ENCODE measurements around the gene IFFO2. TPM values are rescaled to one million over a fixed set of nuclear protein-coding genes. Genes with fewer than 3 reads are reported as not detected.
"Not testable (repeated sequence)": the region's sequence is repeated elsewhere in the genome, so short reads cannot be mapped to it uniquely, and the experiment has no call there.

Gene IFFO2
- total RNA-seq, 2 donors from 2014 or later: 13.6 to 20.4 TPM

- H3K9me3 ChIP-seq: no peaks in the 10 kb centered on the region
- H3K27ac ChIP-seq: peak overlapping the region in 1 of 2 donors; percentile 25
- no peak for TF ChIP-seq CTCF (IDR thresholded peaks at IDR 0.05)
- no peak for TF ChIP-seq POLR2A (IDR thresholded peaks at IDR 0.05)
- H3K4me1 ChIP-seq (replicated peaks): peaks cover 16% of the 10 kb centered on the region
- peak overlapping the region in 1 of 2 donors; percentile 71 for H3K4me3 ChIP-seq
- WGBS: 50% methylated on average over 10 of the region's 10 CpGs
- H3K27me3 ChIP-seq (replicated peaks; ENCODE audit: insufficient read depth): no peaks in the 10 kb centered on the region
- no peak for DNase-seq (ENCODE audit: low spot score)
- no peaks in the 10 kb centered on the region for H3K36me3 ChIP-seq
- intact Hi-C loops (cut with DNase I): loop anchor here (10.0 kb wide), 2 partner anchors 54 to 334 kb away; partner anchors contain the start of gene IFFO2
Measured at GRCh38 chr1:18900303-18900841, 56.1 kb downstream of the IFFO2 start.

GRCh38 chr1:18899363-18900049 is 57.0 kb downstream of the IFFO2 start:
- no peaks in the 10 kb centered on the region for H3K9me3 ChIP-seq
- H3K4me1 ChIP-seq (replicated peaks): peaks cover 15% of the 10 kb centered on the region
- H3K27ac ChIP-seq: peak overlapping the region; percentile 25 to 31
- intact Hi-C loops (cut with DNase I): loop anchor here (10.0 kb wide), 2 partner anchors 55 to 335 kb away; partner anchors contain the start of gene IFFO2
- no peak for DNase-seq (ENCODE audit: low spot score)
- no peaks in the 10 kb centered on the region for H3K36me3 ChIP-seq
- peak; percentile 26 for TF ChIP-seq POLR2AphosphoS5 (IDR thresholded peaks at IDR 0.05)
- no peak for TF ChIP-seq POLR2A (IDR thresholded peaks at IDR 0.05)
- no peak for TF ChIP-seq CTCF (IDR thresholded peaks at IDR 0.05)
- 47% methylated on average over 4 of the region's 4 CpGs for WGBS
- H3K4me3 ChIP-seq: no peak overlapping the region
- H3K27me3 ChIP-seq (replicated peaks; ENCODE audit: insufficient read depth): no peaks in the 10 kb centered on the region

DNA sequence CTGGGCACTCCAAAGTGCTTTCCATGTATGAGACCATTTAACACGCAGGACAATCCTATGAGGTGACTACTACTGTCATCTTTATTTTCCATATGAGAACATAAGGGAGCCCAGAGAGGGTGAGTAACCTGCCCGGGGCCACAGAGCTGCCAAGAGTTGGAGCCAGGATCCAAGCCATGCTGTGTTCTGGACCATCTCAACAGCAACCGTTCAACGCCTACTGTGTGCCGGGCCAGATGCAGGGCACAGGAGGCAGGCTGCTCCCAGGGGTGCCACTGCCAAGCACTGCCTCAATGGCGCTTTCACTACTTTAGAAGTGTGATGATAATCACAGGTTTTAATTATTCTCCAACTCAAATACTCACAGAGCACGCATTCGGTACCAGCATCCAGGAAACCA is 57.9 kb downstream of the IFFO2 start:
- Histone ChIP-seq H3K9me3 (no peaks in the 10 kb centered on the region), H3K27me3 (replicated peaks; ENCODE audit: insufficient read depth) (no peaks in the 10 kb centered on the region), H3K36me3 (no peaks in the 10 kb centered on the region), H3K4me3 (no peak overlapping the region), H3K4me1 (replicated peaks) (peaks cover 6% of the 10 kb centered on the region), H3K27ac (no peak overlapping the region)
- DNase-seq (ENCODE audit: low spot score): no peak
- 93% methylated on average over 8 of the region's 8 CpGs for WGBS
- intact Hi-C loops (cut with DNase I): no loop called here
- TF ChIP-seq POLR2A (IDR thresholded peaks at IDR 0.05) (no peak), CTCF (IDR thresholded peaks at IDR 0.05) (no peak), POLR2AphosphoS5 (IDR thresholded peaks at IDR 0.05) (no peak)

DNA sequence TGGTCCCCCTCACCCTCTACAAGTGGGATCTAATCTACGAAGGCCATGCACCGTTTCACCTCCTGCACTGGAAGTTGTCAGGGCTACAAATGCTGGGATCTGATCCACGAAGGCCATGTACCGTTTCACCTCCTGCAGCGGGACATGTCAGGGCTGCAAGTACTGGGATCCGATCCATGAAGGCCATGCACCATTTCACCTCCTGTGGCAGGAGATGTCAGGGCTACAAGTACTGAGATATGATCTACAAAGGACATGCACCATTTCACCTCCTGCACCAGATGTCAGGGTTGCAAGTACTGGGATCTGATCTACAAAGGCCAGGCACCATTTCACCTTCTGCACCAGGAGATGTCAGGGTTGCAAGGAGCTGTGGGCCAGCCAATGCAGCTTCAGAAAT is 61.2 kb downstream of the IFFO2 start:
- intact Hi-C loops (cut with DNase I): no loop called here
- WGBS: 74% methylated on average over 6 of the region's 6 CpGs
- no peak overlapping the region for H3K4me3 ChIP-seq
- no peak for DNase-seq (ENCODE audit: low spot score)
- H3K4me1 ChIP-seq (replicated peaks): no peaks in the 10 kb centered on the region
- TF ChIP-seq CTCF (IDR thresholded peaks at IDR 0.05) (no peak), POLR2A (IDR thresholded peaks at IDR 0.05) (no peak), POLR2AphosphoS5 (IDR thresholded peaks at IDR 0.05) (no peak)
- no peaks in the 10 kb centered on the region for H3K36me3 ChIP-seq
- H3K9me3 ChIP-seq: no peaks in the 10 kb centered on the region
- no peaks in the 10 kb centered on the region for H3K27me3 ChIP-seq (replicated peaks; ENCODE audit: insufficient read depth)
- no peak overlapping the region for H3K27ac ChIP-seq

- TF ChIP-seq POLR2A (IDR thresholded peaks at IDR 0.05) (no peak), CTCF (IDR thresholded peaks at IDR 0.05) (no peak), POLR2AphosphoS5 (IDR thresholded peaks at IDR 0.05) (no peak)
- H3K4me3 ChIP-seq: no peak overlapping the region
- intact Hi-C loops (cut with DNase I): no loop called here
- 90% methylated on average over 7 of the region's 7 CpGs for WGBS
- DNase-seq (ENCODE audit: low spot score): no peak
- H3K27me3 ChIP-seq (replicated peaks; ENCODE audit: insufficient read depth): no peaks in the 10 kb centered on the region
- H3K36me3 ChIP-seq: no peaks in the 10 kb centered on the region
- H3K27ac ChIP-seq: no peak overlapping the region
- H3K9me3 ChIP-seq: no peaks in the 10 kb centered on the region
- no peaks in the 10 kb centered on the region for H3K4me1 ChIP-seq (replicated peaks)
Measured at GRCh38 chr1:18893120-18893519, 63.4 kb downstream of the IFFO2 start.

GRCh38 chr1:18891858-18892257 is 64.6 kb downstream of the IFFO2 start:
- H3K36me3 ChIP-seq; intact Hi-C loops (cut with DNase I); H3K9me3 ChIP-seq; H3K27ac ChIP-seq; H3K4me1 ChIP-seq (replicated peaks); H3K4me3 ChIP-seq; DNase-seq (ENCODE audit: low spot score); H3K27me3 ChIP-seq (replicated peaks; ENCODE audit: insufficient read depth): not testable (repeated sequence)
- 86% methylated on average over 7 of the region's 7 CpGs for WGBS

All from prostate gland (tissue), 2 donors.